AML-193 (cell line): ENCODE measurements around the gene TVP23A.

Source experiments
- DNase-seq, 2 experiments: peaks; one replicate each; lab custom pipeline; 2025; lab: John Stamatoyannopoulos, UW

The TVP23A gene

GRCh38 chr16:10817963-10818941 lies at the start of gene TVP23A:
TVP23A (minus strand) TSS chr16:10818794; CDS start chr16:10818493, 301 bp downstream.
- DNase-seq: no peak

- no peak for DNase-seq
Observed at GRCh38 chr16:10868104-10868595, 49.6 kb upstream of the TVP23A start.

- no peak for DNase-seq
Observed at GRCh38 chr16:10867199-10867598, 48.6 kb upstream of the TVP23A start.

- no peak for DNase-seq
Observed at GRCh38 chr16:10865991-10866966, 47.7 kb upstream of the TVP23A start.

GRCh38 chr16:10862438-10862837 lies 43.8 kb upstream of the TVP23A start:
- peak; percentile 64 to 76 for DNase-seq

- no peak for DNase-seq
Observed at GRCh38 chr16:10859658-10860057, 41.1 kb upstream of the TVP23A start.

GRCh38 chr16:10859020-10859419 lies 40.4 kb upstream of the TVP23A start:
- no peak for DNase-seq

- no peak for DNase-seq
Observed at GRCh38 chr16:10858203-10858602, 39.6 kb upstream of the TVP23A start.

GRCh38 chr16:10856042-10856441 lies 37.4 kb upstream of the TVP23A start:
- no peak for DNase-seq

- DNase-seq: no peak
Observed at GRCh38 chr16:10852948-10853347, 34.4 kb upstream of the TVP23A start.

GRCh38 chr16:10852286-10852685 lies 33.7 kb upstream of the TVP23A start:
- peak; percentile 0 to 1 for DNase-seq

- DNase-seq: no peak
Observed at GRCh38 chr16:10851512-10851911, 32.9 kb upstream of the TVP23A start.

GRCh38 chr16:10850478-10850850 lies 31.9 kb upstream of the TVP23A start:
- no peak for DNase-seq

- DNase-seq: no peak
Observed at GRCh38 chr16:10849736-10850477, 31.3 kb upstream of the TVP23A start.

- no peak for DNase-seq
Observed at GRCh38 chr16:10847176-10847575, 28.6 kb upstream of the TVP23A start.

- no peak for DNase-seq
Observed at GRCh38 chr16:10846213-10846998, 27.8 kb upstream of the TVP23A start.

- no peak for DNase-seq
Observed at GRCh38 chr16:10840703-10841102, 22.1 kb upstream of the TVP23A start.

GRCh38 chr16:10839279-10839666 lies 20.7 kb upstream of the TVP23A start:
- DNase-seq: no peak

GRCh38 chr16:10838621-10839278 lies 20.2 kb upstream of the TVP23A start:
- no peak for DNase-seq

- no peak for DNase-seq
Observed at GRCh38 chr16:10836174-10836853, 17.7 kb upstream of the TVP23A start.
